ENCODE measurements around the gene TOM1L1.

Gene TOM1L1

GRCh38 chr17:54968262-54968987, 67.8 kb downstream of the TOM1L1 start, which contains the start of the genes COX11 and STXBP4:
Gene COX11 (minus strand): TSS chr17:54968654. CDS start chr17:54968646, 8 bp downstream.
Gene STXBP4 (plus strand): TSS chr17:54968765. CDS start chr17:54986220, 17,455 bp downstream.
- Histone ChIP-seq H3K27ac (replicated peaks) (peak within 1 kb of the TSS; percentile 83), H3K4me3 (replicated peaks; ENCODE audit: insufficient read depth, low read length) (peak within 1 kb of the TSS; percentile 71), H3K27me3 (ENCODE audit: insufficient read depth, poor library complexity, severe bottlenecking) (no peaks in the 10 kb centered on the region)
- TF ChIP-seq POLR2AphosphoS5 (IDR thresholded peaks at IDR 0.05; ENCODE audit: low read depth) (peak; percentile 52; the same call in 1 of the 2 replicates), GABPA (IDR thresholded peaks at IDR 0.05; ENCODE audit: low read depth) (no peak), REST (IDR thresholded peaks at IDR 0.05; ENCODE audit: insufficient replicate concordance, low read depth) (peak; percentile 31)
- DNase-seq (ENCODE audit: low read depth in 1 of 2, low spot score in 1 of 2): peak; percentile 95 to 96

GRCh38 chr17:54968988-54969332, 68.3 kb downstream of the TOM1L1 start:
- peak in 1 of 2 experiments; percentile 9 for DNase-seq (ENCODE audit: low read depth in 1 of 2, low spot score in 1 of 2)
- Histone ChIP-seq H3K27ac (replicated peaks) (peak overlapping the region; percentile 83), H3K4me3 (replicated peaks; ENCODE audit: insufficient read depth, low read length) (peak overlapping the region; percentile 71), H3K27me3 (ENCODE audit: insufficient read depth, poor library complexity, severe bottlenecking) (no peaks in the 10 kb centered on the region)
- TF ChIP-seq SPI1 (IDR thresholded peaks at IDR 0.05; ENCODE audit: borderline replicate concordance, low read depth) (no peak), GABPA (IDR thresholded peaks at IDR 0.05; ENCODE audit: low read depth) (no peak), CTCF (IDR thresholded peaks at IDR 0.05; ENCODE audit: insufficient read depth, low read length) (no peak), REST (IDR thresholded peaks at IDR 0.05; ENCODE audit: insufficient replicate concordance, low read depth) (no peak), POLR2AphosphoS5 (IDR thresholded peaks at IDR 0.05; ENCODE audit: low read depth) (no peak)

GRCh38 chr17:54969658-54970572, 69.3 kb downstream of the TOM1L1 start:
- TF ChIP-seq SPI1 (IDR thresholded peaks at IDR 0.05; ENCODE audit: borderline replicate concordance, low read depth) (no peak), GABPA (IDR thresholded peaks at IDR 0.05; ENCODE audit: low read depth) (no peak), CTCF (IDR thresholded peaks at IDR 0.05; ENCODE audit: insufficient read depth, low read length) (no peak), POLR2AphosphoS5 (IDR thresholded peaks at IDR 0.05; ENCODE audit: low read depth) (no peak), REST (IDR thresholded peaks at IDR 0.05; ENCODE audit: insufficient replicate concordance, low read depth) (no peak)
- DNase-seq (ENCODE audit: low read depth in 1 of 2, low spot score in 1 of 2): no peak
- Histone ChIP-seq H3K27ac (replicated peaks) (no peak overlapping the region), H3K27me3 (ENCODE audit: insufficient read depth, poor library complexity, severe bottlenecking) (no peaks in the 10 kb centered on the region), H3K4me3 (replicated peaks; ENCODE audit: insufficient read depth, low read length) (peak overlapping the region; percentile 71; the same call in 1 of the 2 replicates)
